Stimulated activated CD8-positive, alpha-beta memory T cell treated with anti-CD3 and anti-CD28 coated beads, Interleukin-15, amount 100 ng/mL, for 48 hours (primary cell): Measurements from ENCODE around the gene AGBL4.

Experiments used
- DNase-seq, 2 donors: peaks; one replicate each; pipeline ENCODE4 v3.0.0-alpha.2; 2020; ENCODE audit warnings: low read depth in 2 of 2

Gene AGBL4

GRCh38 chr1:48829446-48829845 is 1194.3 kb downstream of the AGBL4 start:
- no peak for DNase-seq

- no peak for DNase-seq
Observed at GRCh38 chr1:48823168-48823567, 1200.6 kb downstream of the AGBL4 start.

GRCh38 chr1:48820491-48820890 is 1203.3 kb downstream of the AGBL4 start:
- no peak for DNase-seq

- DNase-seq: peak; percentile 11 to 21
Observed at GRCh38 chr1:48817505-48818114, 1206.1 kb downstream of the AGBL4 start.

- DNase-seq: no peak
Observed at GRCh38 chr1:48810740-48811139, 1213.0 kb downstream of the AGBL4 start.

DNA sequence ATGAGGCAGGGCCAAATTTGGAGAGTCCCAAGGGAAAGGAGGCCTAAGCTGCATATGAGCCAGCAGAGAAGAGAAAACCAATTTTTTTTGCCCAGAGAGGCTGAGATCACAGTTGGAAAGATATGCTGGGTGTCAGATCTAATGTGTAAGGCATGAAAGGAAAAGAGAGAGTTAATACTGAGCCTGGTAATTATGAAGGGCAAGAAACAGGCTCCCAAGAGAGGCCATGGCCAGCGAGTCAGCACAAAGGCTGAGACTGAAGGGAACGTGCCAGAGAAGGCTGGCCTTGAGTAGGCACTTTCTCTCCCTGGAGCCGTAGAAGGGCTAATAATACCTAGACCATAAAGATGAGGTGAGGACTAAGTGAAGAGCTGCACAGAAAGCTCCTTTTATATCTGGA is 1215.3 kb downstream of the AGBL4 start:
- no peak for DNase-seq

DNA sequence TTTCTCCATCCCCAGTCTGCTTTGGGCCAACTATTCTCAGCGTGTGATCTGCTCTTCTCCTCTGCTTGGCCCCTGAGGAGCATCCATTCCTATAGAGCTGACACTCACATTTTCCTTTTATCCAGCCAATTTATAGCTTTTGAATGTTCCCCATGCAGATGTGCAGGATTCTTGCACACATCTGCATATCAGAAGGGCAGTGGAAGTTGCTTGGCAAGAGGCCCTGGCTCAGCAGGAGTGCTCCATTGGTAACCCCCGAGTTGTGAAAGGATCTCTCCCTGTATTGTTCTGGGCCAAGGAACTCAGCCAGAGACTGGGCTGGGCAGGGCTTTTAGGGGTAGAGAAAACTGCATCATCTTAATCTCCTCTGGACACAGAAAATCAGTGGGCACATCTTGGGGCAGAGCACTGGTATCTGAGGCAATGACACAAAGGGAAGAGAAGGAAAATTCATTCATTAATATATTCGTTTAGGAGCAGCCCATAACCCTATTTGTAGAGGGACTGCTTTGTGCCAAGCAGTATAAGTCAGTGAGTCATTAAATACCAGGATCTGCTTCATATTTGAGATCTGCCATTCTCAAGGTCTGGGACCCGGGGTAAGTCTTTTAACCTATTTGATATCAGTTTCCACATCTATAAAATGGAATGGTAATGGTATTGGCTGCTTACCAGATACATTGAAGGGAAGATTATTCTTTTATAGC is 1216.0 kb downstream of the AGBL4 start:
- DNase-seq: no peak

DNA sequence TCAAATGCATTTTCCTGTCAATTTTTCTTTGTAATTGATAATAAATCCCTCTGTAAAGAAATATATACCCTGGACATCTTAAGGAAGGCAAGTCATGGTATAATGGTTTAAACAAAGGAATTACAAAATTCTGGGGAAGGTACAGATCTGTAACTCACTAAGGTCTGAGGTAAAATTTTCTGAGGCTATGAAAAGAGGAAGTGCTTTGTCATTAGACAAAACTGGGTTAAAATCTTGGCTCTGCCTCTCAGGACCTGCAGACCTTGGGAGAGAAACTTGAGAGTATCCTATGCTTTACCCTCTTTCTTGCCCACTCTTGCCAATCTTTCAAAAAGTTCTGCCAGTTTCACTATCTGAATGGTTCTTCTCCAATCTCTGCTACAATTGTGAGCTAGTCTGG is 1220.3 kb downstream of the AGBL4 start:
- DNase-seq: no peak

GRCh38 chr1:48794816-48795215 is 1228.9 kb downstream of the AGBL4 start:
- no peak for DNase-seq

DNA sequence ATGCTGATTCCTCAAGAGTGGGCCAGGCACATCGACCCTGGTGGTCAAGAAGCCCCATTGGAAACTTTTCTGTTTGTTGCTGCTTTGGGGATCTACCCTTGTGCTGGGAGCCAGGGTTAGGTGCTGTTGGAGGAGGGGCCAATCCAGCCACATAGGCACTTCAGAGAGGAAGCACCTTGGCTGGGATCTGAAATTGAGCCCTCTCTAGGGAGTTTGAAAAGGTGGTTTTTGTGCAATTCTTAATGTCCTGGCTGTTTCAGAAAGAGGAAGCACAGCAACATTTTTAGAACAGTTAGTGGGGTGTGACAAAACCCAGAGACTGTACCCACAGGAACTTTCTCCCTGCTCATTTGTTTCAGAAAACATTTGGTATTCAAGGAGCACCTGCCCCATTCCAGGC is 1229.9 kb downstream of the AGBL4 start:
- no peak for DNase-seq

GRCh38 chr1:48792961-48793360 is 1230.8 kb downstream of the AGBL4 start:
- DNase-seq: no peak

GRCh38 chr1:48790397-48790796 is 1233.4 kb downstream of the AGBL4 start:
- no peak for DNase-seq

- DNase-seq: no peak
Observed at GRCh38 chr1:48789903-48790302, 1233.9 kb downstream of the AGBL4 start.

DNA sequence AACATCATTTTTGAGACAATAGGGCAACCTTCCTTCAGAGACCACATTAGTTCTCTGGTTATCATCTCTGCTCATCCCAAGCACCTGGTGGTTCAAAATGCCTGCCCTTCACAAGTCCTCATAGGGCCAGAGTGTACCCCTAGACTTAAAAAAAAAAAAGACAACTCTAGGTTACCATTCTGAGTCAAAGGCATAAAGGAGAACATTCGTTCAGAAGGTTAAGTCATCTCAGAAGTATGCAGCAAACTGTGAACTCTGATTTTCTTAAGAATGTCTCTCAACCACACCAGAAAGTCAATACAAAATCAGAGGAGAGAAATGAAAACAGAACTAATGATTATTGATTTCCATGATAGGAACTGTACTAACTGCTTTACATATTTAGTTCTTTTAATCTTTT is 1237.9 kb downstream of the AGBL4 start:
- DNase-seq: no peak

DNA sequence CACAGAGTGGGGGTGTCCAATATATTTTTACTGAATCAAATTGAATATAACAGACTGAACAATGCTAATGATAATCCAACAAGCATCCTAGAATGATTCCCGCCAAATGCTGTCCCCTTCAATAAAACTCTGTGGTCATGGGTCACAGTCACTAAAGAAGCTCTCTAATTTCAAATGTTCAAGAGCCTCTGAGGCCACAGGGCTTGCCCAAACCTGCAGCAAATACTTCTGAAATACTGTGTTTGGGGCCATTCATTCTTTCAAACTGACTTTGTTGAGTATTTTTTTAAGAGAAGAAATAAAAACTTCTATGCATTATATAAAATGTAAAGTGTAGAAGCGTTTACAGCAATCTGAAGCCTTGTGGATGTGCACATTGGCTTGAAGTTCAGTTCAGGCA is 1239.5 kb downstream of the AGBL4 start:
- DNase-seq: no peak

- DNase-seq: no peak
Observed at GRCh38 chr1:48777219-48777895, 1246.4 kb downstream of the AGBL4 start.

DNA sequence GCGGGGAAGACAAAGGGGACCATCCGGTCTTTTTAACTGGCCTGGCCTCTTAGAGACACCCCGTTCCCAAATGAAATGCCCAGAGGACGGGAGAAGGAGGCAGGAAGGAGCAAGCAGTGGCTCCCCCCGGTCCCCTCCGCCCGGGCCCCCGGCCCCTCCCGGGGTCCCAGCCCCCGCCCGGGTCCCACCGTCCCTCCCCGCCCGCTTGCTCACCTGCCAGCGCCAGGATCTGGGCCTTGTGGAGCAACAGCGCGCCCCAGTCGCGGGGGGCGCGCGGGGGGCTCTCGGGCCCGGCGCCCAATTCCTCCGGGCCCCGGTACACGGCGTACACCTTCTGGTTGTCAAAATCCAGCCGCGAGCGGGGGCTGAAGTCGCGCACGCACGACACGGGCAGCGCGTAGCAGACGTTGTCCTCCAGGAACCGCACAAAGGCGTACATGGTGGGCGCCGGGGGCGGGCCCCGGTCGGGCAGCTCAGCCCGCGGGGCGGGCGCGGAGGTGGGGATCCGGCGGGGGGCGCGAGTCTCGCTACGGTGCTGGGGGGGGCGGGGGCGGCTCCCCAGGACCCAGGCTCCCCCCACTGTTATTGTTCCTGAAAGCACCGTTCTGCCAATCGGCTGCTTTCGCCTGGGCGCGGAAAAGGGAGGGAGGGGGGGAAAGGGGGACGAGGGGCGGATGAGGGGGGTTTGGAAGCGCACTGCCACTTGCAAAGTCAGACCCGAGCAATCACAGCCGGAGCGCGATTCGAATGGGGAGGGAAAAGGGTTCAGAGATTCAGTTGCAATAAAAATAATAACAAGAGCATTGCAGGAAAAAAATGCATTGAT is 1247.1 kb downstream of the AGBL4 start, which contains the start of gene BEND5:
BEND5 (minus strand) TSS at position 499 of the 826 bp plus-strand sequence; CDS start at position 439, 60 bp downstream.
- peak; percentile 33 to 46 for DNase-seq

DNA sequence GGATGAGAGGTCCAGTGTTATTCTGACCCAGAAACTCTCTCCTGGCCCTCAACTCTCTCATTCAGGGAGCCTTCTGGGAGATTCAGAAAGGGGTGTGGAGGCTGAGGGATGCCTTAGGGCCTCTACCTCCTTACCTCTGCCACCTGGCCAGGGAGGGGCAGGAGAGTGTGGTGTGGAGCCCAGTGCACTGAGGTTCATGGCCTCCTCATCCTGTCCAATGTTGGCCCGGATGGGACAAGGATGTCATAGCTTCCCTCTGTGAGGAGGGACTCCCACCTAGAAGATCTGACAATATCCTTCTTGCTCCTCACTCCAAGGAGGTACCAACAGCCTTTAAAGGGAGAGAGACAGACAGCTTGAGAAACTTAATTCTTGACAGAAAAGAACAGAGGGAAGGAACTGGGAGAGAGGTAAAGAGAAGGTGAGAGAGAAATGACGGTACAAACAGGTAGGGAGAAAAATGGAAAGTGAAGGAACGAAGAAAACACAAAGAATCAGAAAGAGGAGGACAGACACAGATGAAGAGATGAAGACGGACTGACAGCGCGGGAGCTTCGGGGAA is 1247.8 kb downstream of the AGBL4 start:
- no peak for DNase-seq

- no peak for DNase-seq
Observed at GRCh38 chr1:48773133-48773532, 1250.6 kb downstream of the AGBL4 start.

- DNase-seq: no peak
Observed at GRCh38 chr1:48772211-48772610, 1251.5 kb downstream of the AGBL4 start.

DNA sequence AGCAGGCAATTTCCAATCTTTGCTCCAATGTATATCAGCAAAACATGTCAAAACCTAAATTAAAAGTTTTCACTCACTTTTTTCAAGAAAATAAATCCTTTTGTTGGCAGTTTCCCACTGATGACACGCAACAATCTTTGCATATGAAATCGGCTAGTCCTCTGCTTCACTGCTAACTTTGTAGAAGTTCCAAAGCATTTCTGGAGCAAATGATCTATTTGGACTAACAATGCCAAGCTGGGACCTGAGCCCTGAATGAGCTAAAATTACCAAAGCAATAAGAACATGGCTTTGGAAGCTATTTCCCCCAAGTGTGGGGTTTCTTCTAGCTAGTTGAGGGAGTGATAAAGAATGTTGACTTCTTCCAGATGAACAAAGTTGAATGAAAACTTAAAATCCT is 1252.2 kb downstream of the AGBL4 start:
- DNase-seq: no peak
